Kidney epithelial cell (primary cell): Measurements from ENCODE around the gene SEMA3E. TPM values are rescaled to one million over a fixed set of nuclear protein-coding genes. Genes with fewer than 3 reads are reported as not detected.

ENCODE experiments used
- DNase-seq: peaks from one replicate; pipeline ENCODE4 v3.0.0-alpha.2; 2010; ENCODE audit warnings: low read depth
- H3K27me3 ChIP-seq: 2 replicates; pipeline ENCODE4 v1.6.0; 2011; ENCODE audit warnings: low read length; ENCODE audit not compliant: control insufficient read depth, insufficient read depth
- H3K36me3 ChIP-seq: 2 replicates; pipeline ENCODE4 v1.5.1; 2011; ENCODE audit warnings: low read length; ENCODE audit not compliant: control insufficient read depth, insufficient read depth
- H3K4me3 ChIP-seq: 2 replicates; pipeline ENCODE4 v1.5.1; 2011; ENCODE audit warnings: low read depth, mild to moderate bottlenecking, control low read depth, low read length
- total RNA-seq: library from RNA; depleted of rRNA; stranded (reverse); fragments of >200 nt; gene quantifications from 2 replicates; pipeline ENCODE4 v1.2.3, GENCODE V29; 2015
- TF ChIP-seq, protein P1 (sequence below): IDR thresholded peaks from 2 replicates; pipeline ENCODE4 v1.5.1; 2011; ENCODE audit warnings: mild to moderate bottlenecking, moderate library complexity, low read length, control low read depth, inconsistent platforms; ENCODE audit not compliant: insufficient read depth, poor library complexity, severe bottlenecking

Gene SEMA3E
- total RNA-seq, 1 donor from 2014 or later = not detected

DNA sequence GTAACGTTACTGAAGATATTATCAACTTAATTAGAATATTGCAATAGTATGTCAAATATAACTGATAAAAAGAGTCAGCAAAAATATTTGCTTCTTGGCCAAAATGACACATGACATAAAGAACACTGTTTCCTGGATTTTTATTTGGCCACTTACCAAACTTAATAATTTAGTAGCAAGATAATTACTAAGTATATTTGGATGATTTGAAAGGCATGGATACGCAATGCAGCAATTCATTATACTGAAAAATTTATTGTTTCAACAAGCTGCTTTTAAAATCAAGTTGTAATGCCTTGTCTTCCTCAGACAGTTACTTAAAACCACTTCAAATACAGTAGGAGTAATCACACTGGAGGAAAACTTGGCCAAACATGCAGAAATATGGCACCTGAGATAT lies 234.0 kb downstream of the SEMA3E start:
- no peak for DNase-seq
- TF ChIP-seq, protein P1, sequence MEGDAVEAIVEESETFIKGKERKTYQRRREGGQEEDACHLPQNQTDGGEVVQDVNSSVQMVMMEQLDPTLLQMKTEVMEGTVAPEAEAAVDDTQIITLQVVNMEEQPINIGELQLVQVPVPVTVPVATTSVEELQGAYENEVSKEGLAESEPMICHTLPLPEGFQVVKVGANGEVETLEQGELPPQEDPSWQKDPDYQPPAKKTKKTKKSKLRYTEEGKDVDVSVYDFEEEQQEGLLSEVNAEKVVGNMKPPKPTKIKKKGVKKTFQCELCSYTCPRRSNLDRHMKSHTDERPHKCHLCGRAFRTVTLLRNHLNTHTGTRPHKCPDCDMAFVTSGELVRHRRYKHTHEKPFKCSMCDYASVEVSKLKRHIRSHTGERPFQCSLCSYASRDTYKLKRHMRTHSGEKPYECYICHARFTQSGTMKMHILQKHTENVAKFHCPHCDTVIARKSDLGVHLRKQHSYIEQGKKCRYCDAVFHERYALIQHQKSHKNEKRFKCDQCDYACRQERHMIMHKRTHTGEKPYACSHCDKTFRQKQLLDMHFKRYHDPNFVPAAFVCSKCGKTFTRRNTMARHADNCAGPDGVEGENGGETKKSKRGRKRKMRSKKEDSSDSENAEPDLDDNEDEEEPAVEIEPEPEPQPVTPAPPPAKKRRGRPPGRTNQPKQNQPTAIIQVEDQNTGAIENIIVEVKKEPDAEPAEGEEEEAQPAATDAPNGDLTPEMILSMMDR = no peak
- Histone ChIP-seq H3K36me3 (no peaks in the 10 kb centered on the region), H3K27me3 (no peaks in the 10 kb centered on the region), H3K4me3 (no peak overlapping the region)

DNA sequence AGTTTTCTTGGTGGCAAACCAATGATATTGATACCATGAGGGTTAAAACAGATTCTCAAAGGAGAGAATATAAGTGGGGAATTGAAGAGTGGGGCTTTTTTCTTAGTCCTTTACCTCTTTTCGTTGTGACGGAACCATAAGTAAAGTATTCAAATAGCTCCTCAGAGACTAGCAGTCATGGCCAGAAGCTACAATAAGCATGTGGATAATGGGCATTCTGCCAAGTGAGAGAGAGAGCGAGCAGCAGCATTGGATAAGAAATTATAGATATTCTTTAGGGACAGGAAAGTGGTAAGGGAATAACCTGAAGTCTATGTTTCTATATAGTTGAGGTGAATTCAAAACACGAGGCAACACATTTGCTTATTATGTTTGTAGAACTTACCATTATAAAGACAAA lies 235.1 kb downstream of the SEMA3E start:
- Histone ChIP-seq H3K4me3 (no peak overlapping the region), H3K36me3 (no peaks in the 10 kb centered on the region), H3K27me3 (no peaks in the 10 kb centered on the region)
- TF ChIP-seq, protein P1 = no peak
- DNase-seq = no peak

DNA sequence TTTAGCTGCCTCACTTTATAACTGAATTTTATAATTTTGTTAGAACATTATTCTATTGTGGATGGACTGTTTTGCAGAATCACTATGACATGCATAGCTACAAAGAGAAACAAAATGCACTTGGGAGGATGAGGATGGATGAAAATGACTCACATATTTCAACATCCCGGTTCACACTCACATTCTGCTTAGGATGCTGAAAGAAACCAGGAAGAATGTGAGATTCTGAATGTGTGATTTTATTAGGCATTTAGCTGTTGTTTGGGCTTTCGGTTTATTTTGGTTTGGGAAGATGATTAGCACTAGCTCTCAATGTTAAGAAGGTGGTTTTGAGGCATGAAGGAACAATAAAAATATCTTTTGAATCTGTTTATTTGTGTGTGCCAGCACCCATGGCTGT lies 235.5 kb downstream of the SEMA3E start:
- DNase-seq = no peak
- Histone ChIP-seq H3K4me3 (no peak overlapping the region), H3K27me3 (no peaks in the 10 kb centered on the region), H3K36me3 (no peaks in the 10 kb centered on the region)
- TF ChIP-seq, protein P1 = no peak

DNA sequence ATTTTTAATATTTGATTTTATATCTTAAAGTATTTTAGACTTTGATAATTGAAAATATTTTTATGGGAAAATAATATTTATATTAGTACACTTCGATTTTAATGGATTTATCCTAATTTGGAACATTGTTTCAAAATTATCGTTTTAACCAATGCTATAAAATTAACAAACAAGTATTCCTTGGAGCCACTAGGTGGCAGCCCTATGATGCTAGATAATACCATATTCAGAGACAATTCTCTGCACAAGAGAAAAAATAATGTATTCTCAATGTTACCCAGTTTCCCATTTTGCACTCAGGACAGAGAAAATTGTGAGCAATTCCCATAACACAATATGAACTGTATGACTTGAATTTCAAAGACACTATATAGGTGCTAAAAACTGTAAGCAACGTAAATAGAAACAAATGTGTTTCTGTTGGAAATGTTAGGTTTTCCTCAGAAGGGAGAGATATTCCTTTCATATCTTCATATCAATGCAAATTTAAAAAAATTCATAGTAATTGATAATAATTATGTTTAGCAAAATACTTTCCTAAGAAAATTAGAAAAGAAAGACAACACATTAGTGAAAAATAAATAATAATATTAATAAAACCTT lies 237.8 kb downstream of the SEMA3E start:
- DNase-seq = no peak
- Histone ChIP-seq H3K36me3 (no peaks in the 10 kb centered on the region), H3K27me3 (no peaks in the 10 kb centered on the region), H3K4me3 (no peak overlapping the region)
- TF ChIP-seq, protein P1 = peak; percentile 54

DNA sequence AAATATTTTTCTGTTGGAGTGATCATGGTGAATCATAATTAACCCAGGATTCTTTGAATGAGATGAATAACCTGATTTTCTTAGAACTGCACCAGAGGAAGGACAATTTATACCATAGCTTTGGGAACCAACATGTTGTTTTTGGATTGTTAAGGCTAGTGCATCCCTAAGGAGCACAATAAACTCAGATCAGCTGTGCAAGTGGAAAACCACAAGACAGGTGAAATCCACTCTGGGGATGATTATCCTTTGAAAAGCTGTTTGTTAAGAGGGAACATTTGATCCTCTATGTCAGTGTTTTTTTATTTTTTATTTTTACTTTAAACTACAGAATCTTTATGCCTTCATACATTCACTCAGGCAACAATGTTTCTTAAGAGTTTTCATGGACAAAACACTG lies 254.2 kb downstream of the SEMA3E start:
- DNase-seq = no peak

More for the DNA sequence above, 254.2 kb downstream of the SEMA3E start:
- Histone ChIP-seq H3K36me3 (no peaks in the 10 kb centered on the region), H3K27me3 (no peaks in the 10 kb centered on the region), H3K4me3 (no peak overlapping the region)
- TF ChIP-seq, protein P1 = no peak
